ENCODE data around the gene THOC6.
"Not testable (repeated sequence)": the region's sequence is repeated elsewhere in the genome, so short reads cannot be mapped to it uniquely, and the experiment has no call there.

Gene THOC6

GRCh38 chr16:3075946-3076345 is 52.1 kb downstream of the THOC6 start:
- DNase-seq: not testable (repeated sequence)

GRCh38 chr16:3076577-3076976 is 52.7 kb downstream of the THOC6 start:
- DNase-seq: no peak

All from cerebellar nuclear complex (tissue), 1 donor.